ENCODE data around the gene RTN4R.

RTN4R gene

DNA sequence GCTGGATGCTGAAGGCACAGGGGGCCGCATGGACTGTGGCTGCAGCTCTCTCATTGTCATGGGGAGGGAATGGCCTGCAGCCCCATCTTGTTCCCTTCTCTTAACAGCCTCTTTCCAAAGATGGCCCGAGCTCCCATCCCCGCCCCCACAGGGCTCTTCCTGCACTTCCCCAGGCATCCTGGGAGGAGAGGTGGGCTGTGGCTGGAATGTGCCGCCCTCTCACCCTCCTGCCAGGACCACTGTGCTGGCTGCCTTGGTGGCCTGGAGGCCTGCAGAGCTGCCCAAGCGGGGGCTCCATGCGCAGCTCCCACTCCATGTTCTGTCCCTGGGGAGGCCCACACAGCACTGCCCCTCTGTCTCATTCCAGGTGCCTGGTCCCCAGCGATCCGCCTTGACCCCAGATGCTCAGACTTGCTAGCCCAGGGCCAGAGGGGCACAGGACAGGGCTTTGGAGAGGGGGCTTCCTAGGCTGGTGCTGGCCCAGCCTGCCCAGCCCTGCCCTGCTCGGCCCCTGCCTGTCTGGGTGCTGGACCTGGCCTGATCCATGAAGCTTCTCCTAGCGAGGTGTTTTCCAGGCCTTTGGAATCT is 56.6 kb downstream of the RTN4R start:
- Histone ChIP-seq H3K27me3 (peaks cover 0 to 11% (median 0%) of the 10 kb centered on the region in 11 experiments; a peak in 3 of 22 replicates), H3K36me3 (no peaks in the 10 kb centered on the region), H3K4me3 (no peak overlapping the region), H4K20me1 (peaks cover 0 to 56% (median 6%) of the 10 kb centered on the region in 11 experiments; a peak in 7 of 22 replicates), H3K4me1 (peaks cover 52 to 98% (median 90%) of the 10 kb centered on the region in 10 experiments), H3K4me2 (peak overlapping the region in 10 of 11 experiments; percentile 7 to 99 (median 89); a peak in 19 of 22 replicates), H3K27ac (peak overlapping the region in 2 of 11 experiments; percentile 6 to 32; a peak in 2 of 22 replicates), H3K9ac (peak overlapping the region in 3 of 11 experiments; percentile 39 to 46 (median 40); a peak in 3 of 22 replicates), H3K9me3 (replicated peaks in 1 of 11) (no peaks in the 10 kb centered on the region)
- no peak for TF ChIP-seq Cebpa-rat (IDR thresholded peaks at IDR 0.05)

DNA sequence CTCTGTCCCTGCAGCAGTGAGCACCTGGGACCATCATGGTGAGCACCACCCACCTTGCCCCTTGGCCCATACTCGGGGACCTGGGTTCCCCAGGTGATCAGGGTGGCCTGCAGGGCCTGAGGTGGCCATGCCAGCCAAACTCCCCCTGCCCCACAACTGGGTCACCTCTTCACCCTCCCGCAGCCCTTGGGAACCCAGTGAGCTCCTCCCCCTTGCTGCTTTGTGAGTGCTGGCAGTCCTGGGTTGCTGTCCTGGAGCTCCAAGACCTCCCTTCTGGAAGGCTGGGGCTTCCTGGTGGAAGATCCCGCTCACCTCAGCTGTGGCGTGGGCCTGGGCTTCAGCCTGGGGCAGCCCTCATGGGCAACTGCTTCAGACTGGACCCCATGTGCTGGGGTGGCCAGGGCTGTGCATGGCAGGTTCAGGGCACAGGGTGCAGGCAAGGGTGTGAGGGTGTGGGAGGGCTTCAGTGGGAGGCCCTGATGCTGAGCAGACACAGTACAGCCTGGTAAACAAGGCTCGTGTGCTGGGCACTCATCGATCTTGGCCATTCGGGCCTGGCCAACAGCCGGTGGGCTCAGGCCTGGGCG is 57.6 kb downstream of the RTN4R start:
- Histone ChIP-seq H3K9ac (peak overlapping the region in 2 of 11 experiments; percentile 24 to 40; a peak in 3 of 22 replicates), H3K4me1 (peaks cover 57 to 97% (median 90%) of the 10 kb centered on the region in 10 experiments), H3K36me3 (no peaks in the 10 kb centered on the region), H3K27me3 (peaks cover 0 to 11% (median 0%) of the 10 kb centered on the region in 11 experiments; a peak in 3 of 22 replicates), H3K4me2 (peak overlapping the region in 8 of 11 experiments; percentile 15 to 99 (median 89); a peak in 16 of 22 replicates), H3K27ac (no peak overlapping the region), H3K9me3 (replicated peaks in 1 of 11) (no peaks in the 10 kb centered on the region), H4K20me1 (peaks cover 0 to 56% (median 6%) of the 10 kb centered on the region in 11 experiments; a peak in 7 of 22 replicates), H3K4me3 (no peak overlapping the region)
- TF ChIP-seq Cebpa-rat (IDR thresholded peaks at IDR 0.05) = no peak

DNA sequence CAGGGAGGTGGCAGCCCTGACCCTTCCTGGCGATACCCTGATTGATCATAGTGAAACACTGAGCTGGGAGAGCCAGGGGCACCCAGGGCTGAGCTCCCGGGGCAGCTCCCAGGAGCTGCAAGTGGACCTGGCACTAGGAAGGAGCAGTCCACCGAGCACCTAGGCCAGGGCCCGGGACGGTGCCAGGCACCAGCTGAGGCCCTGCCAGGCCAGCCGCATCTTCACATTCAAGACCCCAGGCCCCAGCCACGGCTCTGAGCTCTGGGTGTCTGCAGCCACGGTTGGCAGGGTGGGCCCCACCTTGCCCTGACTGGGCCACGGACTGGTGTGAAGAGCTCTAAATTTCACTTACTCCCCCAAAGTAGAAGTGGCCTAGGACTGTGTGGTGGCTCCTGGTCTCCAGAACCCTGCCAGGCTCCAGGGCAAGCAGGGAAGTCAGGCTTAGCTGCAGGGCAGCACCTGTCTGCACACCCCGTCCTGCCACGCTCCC is 58.3 kb downstream of the RTN4R start:
- peaks cover 65 to 97% (median 90%) of the 10 kb centered on the region in 10 experiments for H3K4me1 ChIP-seq
- no peak for TF ChIP-seq Cebpa-rat (IDR thresholded peaks at IDR 0.05)
- no peak overlapping the region for H3K4me3 ChIP-seq
- no peak overlapping the region for H3K27ac ChIP-seq
- peaks cover 0 to 11% (median 0%) of the 10 kb centered on the region in 11 experiments; a peak in 3 of 22 replicates for H3K27me3 ChIP-seq
- no peaks in the 10 kb centered on the region for H3K9me3 ChIP-seq (replicated peaks in 1 of 11)
- peak overlapping the region in 7 of 11 experiments; percentile 15 to 99 (median 91); a peak in 12 of 22 replicates for H3K4me2 ChIP-seq
- peak overlapping the region in 1 of 11 experiments; percentile 24; a peak in 1 of 22 replicates for H3K9ac ChIP-seq
- H3K36me3 ChIP-seq = no peaks in the 10 kb centered on the region
- H4K20me1 ChIP-seq = peaks cover 0 to 51% (median 6%) of the 10 kb centered on the region in 11 experiments; a peak in 7 of 22 replicates

DNA sequence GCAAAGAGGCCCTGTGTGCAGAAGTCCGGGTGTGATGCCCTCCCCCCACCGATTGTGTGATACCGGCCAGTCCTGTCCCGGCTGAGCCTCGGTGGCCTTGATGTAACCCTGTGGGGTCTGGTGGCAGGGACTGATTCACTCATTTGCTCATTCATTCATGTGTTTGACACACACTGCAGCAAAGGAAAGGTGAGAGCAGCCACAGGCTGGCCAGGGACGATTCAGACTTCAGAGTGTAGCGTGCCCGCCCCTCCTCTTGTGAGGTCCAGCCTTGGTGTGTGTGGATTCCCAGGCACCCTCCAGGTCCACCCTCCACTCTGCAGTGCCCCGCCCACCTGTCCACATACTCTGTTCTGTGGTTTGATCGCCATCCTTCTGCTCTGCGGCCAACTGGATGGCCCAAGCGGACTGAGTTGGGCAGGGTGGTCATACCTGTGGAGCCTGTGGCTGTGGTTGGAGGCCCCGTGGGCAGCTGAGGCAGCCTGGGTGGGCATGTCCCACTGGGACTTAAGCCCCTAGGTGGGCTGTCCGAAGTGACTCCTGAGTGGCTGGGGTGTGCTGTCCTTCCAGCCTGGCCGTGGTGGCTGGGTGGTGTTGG is 59.3 kb downstream of the RTN4R start:
- Histone ChIP-seq H3K9me3 (replicated peaks in 1 of 11) (no peaks in the 10 kb centered on the region), H3K36me3 (no peaks in the 10 kb centered on the region), H3K27me3 (peaks cover 0 to 7% (median 0%) of the 10 kb centered on the region in 11 experiments; a peak in 3 of 22 replicates), H4K20me1 (peaks cover 0 to 41% (median 6%) of the 10 kb centered on the region in 11 experiments; a peak in 7 of 22 replicates), H3K9ac (no peak overlapping the region), H3K4me2 (peak overlapping the region in 3 of 11 experiments; percentile 96 to 99 (median 98); a peak in 3 of 22 replicates), H3K4me1 (peaks cover 71 to 97% (median 90%) of the 10 kb centered on the region in 10 experiments), H3K27ac (no peak overlapping the region), H3K4me3 (no peak overlapping the region)
- TF ChIP-seq Cebpa-rat (IDR thresholded peaks at IDR 0.05) = no peak

DNA sequence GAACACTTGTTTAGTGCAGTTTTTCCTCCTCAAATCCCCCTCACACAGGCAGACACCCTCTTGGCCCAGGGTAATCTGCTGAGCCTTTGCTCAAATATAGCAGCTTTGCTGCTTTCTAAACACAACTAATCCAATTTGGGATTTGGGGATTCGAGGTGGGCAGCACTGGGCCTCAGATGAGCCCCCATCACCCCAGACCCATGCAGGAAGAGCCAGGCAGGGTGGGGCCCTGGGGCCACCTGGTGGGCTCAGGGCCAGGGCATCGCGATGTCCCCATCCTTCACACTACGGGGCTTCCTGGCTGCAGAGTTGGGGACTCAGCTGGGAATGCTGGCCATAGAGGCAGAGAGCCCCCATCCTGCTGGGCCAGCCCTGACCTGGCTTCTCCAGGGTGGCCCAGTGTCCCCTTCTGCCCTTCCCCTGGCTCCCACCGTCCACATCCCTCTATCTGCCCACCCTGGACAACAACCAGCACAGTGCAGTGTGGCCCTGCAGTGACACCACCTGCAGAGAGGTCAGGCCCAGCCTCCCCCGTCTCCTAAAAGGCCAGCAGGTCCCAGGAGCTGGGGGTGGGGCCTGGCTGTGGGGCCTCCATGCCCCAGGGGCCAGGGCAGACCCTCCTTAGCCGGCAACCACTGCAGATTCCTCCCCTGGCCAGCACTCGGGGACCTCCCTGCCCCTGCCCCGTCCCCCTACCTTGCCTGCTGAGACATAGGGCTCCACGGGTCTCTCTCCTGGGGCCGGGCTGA is 60.7 kb downstream of the RTN4R start:
- TF ChIP-seq Cebpa-rat (IDR thresholded peaks at IDR 0.05) = no peak
- Histone ChIP-seq H3K4me1 (peaks cover 63 to 97% (median 89%) of the 10 kb centered on the region in 10 experiments), H3K27ac (peak overlapping the region; percentile 78 to 90 (median 81); a peak in 21 of 22 replicates), H3K36me3 (no peaks in the 10 kb centered on the region), H4K20me1 (peaks cover 0 to 29% (median 6%) of the 10 kb centered on the region in 11 experiments; a peak in 6 of 22 replicates), H3K4me2 (peak overlapping the region; percentile 94 to 99 (median 96)), H3K27me3 (no peaks in the 10 kb centered on the region), H3K4me3 (peak overlapping the region; percentile 66 to 78 (median 70)), H3K9ac (peak overlapping the region; percentile 79 to 90 (median 83)), H3K9me3 (replicated peaks in 1 of 11) (no peaks in the 10 kb centered on the region)

DNA sequence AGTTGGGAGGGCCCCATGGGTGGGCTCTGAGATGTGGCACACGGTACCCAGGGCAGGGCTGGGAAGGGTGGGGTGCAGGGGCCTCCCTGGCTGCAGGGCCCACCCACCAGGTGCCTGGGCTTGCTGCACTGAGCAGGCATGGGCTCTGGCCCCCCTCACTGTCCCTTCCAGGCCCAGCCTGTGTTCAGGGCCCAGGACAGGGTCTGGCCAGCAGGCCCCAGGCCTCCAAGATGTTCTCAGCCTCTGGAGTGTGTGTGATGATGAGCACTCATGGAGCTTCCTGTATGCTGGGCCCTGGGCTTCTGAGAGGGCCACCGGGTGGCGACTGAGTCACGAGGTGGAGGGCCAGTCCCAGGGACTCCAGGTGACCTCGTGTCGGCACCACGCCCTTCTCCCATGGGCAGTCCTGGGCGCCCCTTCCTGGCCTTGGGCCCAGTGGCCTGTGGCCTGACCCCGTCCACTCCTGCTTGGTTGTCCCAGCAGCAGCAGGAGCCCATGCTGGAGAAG is 61.4 kb downstream of the RTN4R start:
- no peaks in the 10 kb centered on the region for H3K9me3 ChIP-seq (replicated peaks in 1 of 11)
- H3K9ac ChIP-seq = peak overlapping the region; percentile 79 to 90 (median 83)
- no peaks in the 10 kb centered on the region for H3K27me3 ChIP-seq
- peak overlapping the region; percentile 66 to 78 (median 70) for H3K4me3 ChIP-seq
- no peaks in the 10 kb centered on the region for H3K36me3 ChIP-seq
- no peak for TF ChIP-seq Cebpa-rat (IDR thresholded peaks at IDR 0.05)
- H3K27ac ChIP-seq = peak overlapping the region; percentile 78 to 90 (median 81)
- peaks cover 59 to 97% (median 89%) of the 10 kb centered on the region in 10 experiments for H3K4me1 ChIP-seq
- peaks cover 0 to 22% (median 1%) of the 10 kb centered on the region in 11 experiments; a peak in 6 of 22 replicates for H4K20me1 ChIP-seq
- H3K4me2 ChIP-seq = peak overlapping the region; percentile 94 to 99 (median 96)

DNA sequence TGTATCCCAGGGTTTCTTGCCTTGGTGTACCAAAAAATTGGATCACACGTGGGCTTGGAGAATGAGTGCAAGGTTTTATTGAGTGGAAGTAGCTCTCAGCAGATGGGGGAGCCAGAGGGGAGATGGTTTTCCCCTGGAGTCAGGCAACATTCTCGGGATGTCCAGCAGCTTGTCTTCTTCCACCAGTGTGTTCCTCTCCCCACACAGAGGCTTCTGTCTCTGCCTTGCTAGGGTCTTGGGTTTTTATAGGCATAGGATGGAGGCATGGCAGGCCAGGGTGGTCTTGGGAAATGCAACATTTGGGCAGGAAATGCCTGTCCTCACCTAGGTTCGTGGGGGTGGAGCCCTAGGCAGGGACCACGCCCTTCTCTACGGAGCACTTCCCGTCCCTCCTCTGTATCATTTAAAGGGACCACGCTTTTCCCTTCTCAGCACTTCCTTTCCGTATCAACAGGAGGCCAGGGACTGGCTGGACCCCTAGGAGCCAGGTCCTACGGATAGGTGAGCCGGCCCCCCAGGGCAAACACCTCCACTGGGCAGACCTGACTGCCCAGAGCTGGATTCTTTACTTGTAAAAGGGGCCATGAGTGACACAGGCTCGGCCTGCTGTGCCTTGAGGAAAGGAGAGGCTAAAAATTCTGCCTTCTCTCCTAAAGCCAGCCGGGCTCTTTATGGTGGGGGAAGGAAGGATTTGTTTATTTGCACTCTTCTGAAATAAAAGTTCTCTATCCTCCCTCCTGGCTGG is 62.0 kb downstream of the RTN4R start:
- H3K36me3 ChIP-seq = no peaks in the 10 kb centered on the region
- peak overlapping the region; percentile 79 to 90 (median 83) for H3K9ac ChIP-seq
- H3K4me2 ChIP-seq = peak overlapping the region; percentile 94 to 99 (median 96)
- no peaks in the 10 kb centered on the region for H3K9me3 ChIP-seq (replicated peaks in 1 of 11)
- peak overlapping the region; percentile 66 to 78 (median 70) for H3K4me3 ChIP-seq
- peaks cover 53 to 95% (median 86%) of the 10 kb centered on the region in 10 experiments for H3K4me1 ChIP-seq
- TF ChIP-seq Cebpa-rat (IDR thresholded peaks at IDR 0.05) = no peak
- peaks cover 0 to 16% (median 0%) of the 10 kb centered on the region in 11 experiments; a peak in 6 of 22 replicates for H4K20me1 ChIP-seq
- peak overlapping the region; percentile 78 to 90 (median 81) for H3K27ac ChIP-seq
- H3K27me3 ChIP-seq = no peaks in the 10 kb centered on the region

All from BLaER1 treated with 17β-estradiol and CSF1 and Interleukin-3, amounts not matched to agents 10 nM and 100 nM (cell line).